HepG2 (cell line): ENCODE results near the gene ZDHHC14. TPM values are rescaled to one million over a fixed set of nuclear protein-coding genes. Genes with fewer than 3 reads are reported as not detected.
A peak's percentile ranks its signal among the peaks of the same experiment; 100 is the strongest.

ENCODE experiments used
- ATAC-seq: fragments of 200-7000 bp; cut with Tn5 transposase; 3 replicates; pipeline ENCODE4 v1.9.1; 2020; ENCODE audit warnings: mild to moderate bottlenecking, moderate library complexity
- BruUV-seq: library from RNA; stranded (reverse); fragments of 400-500 nt; replicated peaks from 2 replicates; lab custom pipeline; 2021; lab: Mats Ljungman, UMichigan
- CTCF ChIA-PET: fragments of 300-600 bp; formaldehyde crosslinking; extraction: SDS; loops from one replicate; lab custom pipeline; 2021; ENCODE audit warnings: low total read pairs, inconsistent platforms, low intra/inter-chr PET ratio; lab: Yijun Ruan, JAX
- POLR2A ChIA-PET: fragments of 350-600 bp; sonication (Branson Sonifier 250); formaldehyde crosslinking; loops from one replicate; lab custom pipeline; 2020; ENCODE audit warnings: antibody characterized with exemption, inconsistent platforms; lab: Yijun Ruan, JAX
- DNase-seq: peaks from one replicate; pipeline ENCODE4 v3.0.0-alpha.2; 2015; ENCODE audit warnings: low spot score
- FAIRE-seq: peaks from 3 replicates; lab custom pipeline; 2011; peaks lifted over from hg19 to GRCh38; lab: Jason Lieb, UNC
- H2AFZ ChIP-seq: one replicate; pipeline ENCODE4 v1.6.1; 2011; ENCODE audit warnings: low read length, inconsistent platforms
- H3K27ac ChIP-seq: fragments of 300-600 bp; 3 replicates; pipeline ENCODE4 v1.8.0; 2011; ENCODE audit warnings: mixed run types, mild to moderate bottlenecking, mixed read lengths, low read length, inconsistent platforms; ENCODE audit not compliant: insufficient read depth; ENCODE audit errors: extremely low read length
- H3K27me3 ChIP-seq, 2 experiments: fragments of 200-600 bp in 1 of 2; 2 replicates in 1 of 2; 3 replicates in 1 of 2; pipeline versions ENCODE4 v1.6.0 to v1.8.0; 2011; ENCODE audit warnings: low read length in 2 of 2, mild to moderate bottlenecking in 2 of 2, moderate library complexity in 2 of 2, inconsistent platforms in 1 of 2; ENCODE audit not compliant: insufficient read depth in 2 of 2, control insufficient read depth in 1 of 2
- H3K36me3 ChIP-seq, 2 experiments: fragments of 200-600 bp in 1 of 2; replicated peaks in 1 of 2; 2 replicates in 1 of 2; 3 replicates in 1 of 2; pipeline versions ENCODE4 v1.5.1 to v1.8.0; 2011; ENCODE audit warnings: low read length in 2 of 2, inconsistent platforms in 1 of 2; ENCODE audit not compliant: insufficient read depth in 2 of 2, control insufficient read depth in 1 of 2
- H3K4me1 ChIP-seq: 2 replicates; pipeline ENCODE4 v1.5.1; 2012; ENCODE audit warnings: low read length, inconsistent platforms; ENCODE audit not compliant: insufficient read depth
- H3K4me2 ChIP-seq: 2 replicates; pipeline ENCODE4 v1.6.0; 2011; ENCODE audit warnings: low read depth, low read length, inconsistent platforms
- H3K4me3 ChIP-seq, 3 experiments: fragments of 200-600 bp in 1 of 3; sonication (generic), shearing (Covaris generic) in 1 of 3; replicated peaks in 1 of 3; 2 replicates each; pipeline ENCODE4 v1.5.1; 2011 to 2016; ENCODE audit warnings: low read length in 3 of 3, inconsistent platforms in 2 of 3, low read depth in 2 of 3, mild to moderate bottlenecking in 2 of 3, control low read depth in 1 of 3, mixed read lengths in 1 of 3; ENCODE audit not compliant: insufficient read depth in 1 of 3
- H3K79me2 ChIP-seq: one replicate; pipeline ENCODE4 v1.6.1; 2011; ENCODE audit warnings: low read length, inconsistent platforms; ENCODE audit not compliant: insufficient read depth
- H3K9ac ChIP-seq: 2 replicates; pipeline ENCODE4 v1.6.0; 2011; ENCODE audit warnings: mild to moderate bottlenecking, low read depth, low read length, inconsistent platforms; ENCODE audit not compliant: insufficient read depth
- H3K9me3 ChIP-seq: 2 replicates; pipeline ENCODE4 v1.5.1; 2012; ENCODE audit warnings: mild to moderate bottlenecking, low read length
- H4K20me1 ChIP-seq: 2 replicates; pipeline ENCODE4 v1.6.0; 2011; ENCODE audit warnings: inconsistent platforms, mild to moderate bottlenecking, low read length, moderate library complexity; ENCODE audit not compliant: insufficient read depth
- STAG1 ChIP-seq: sonication (generic); formaldehyde crosslinking; IDR thresholded peaks from 2 replicates; pipeline ENCODE4 v1.4.0; 2020; ENCODE audit warnings: missing genetic modification reagents
- WGBS: methylation state at CpG from one replicate; pipeline ENCODE4 v1.1.6; 2017; ENCODE audit warnings: low lambda C conversion rate; 5-methylcytosine and 5-hydroxymethylcytosine counted together
- in situ Hi-C: cut with HindIII; loops from 2 replicates; pipeline ENCODE4 v1.10.0; 2017; ENCODE audit warnings: low pct_unique_long_range_greater_than_20kb; ENCODE audit not compliant: extremely low pct_ligation_motif_present
- intact Hi-C: fragments of 100-400 bp; cut with micrococcal nuclease; formaldehyde crosslinking; loops from one replicate; pipeline ENCODE4 v1.10.0; 2022; ENCODE audit not compliant: unreplicated experiment
- polyA plus RNA-seq, 8 experiments: library from polyadenylated mRNA; depleted of rRNA in 3 of 8; stranded (reverse) in 7 of 8; unstranded in 1 of 8; fragments of >200 nt; fragmentation: Illumina TruSeq in 4 of 8; extraction: Trizol in 4 of 8; gene quantifications; 2 replicates each; pipeline versions ENCODE4 v1.2.1 to v1.2.3, GENCODE V29; 2011 to 2016; ENCODE audit warnings: low read depth in 4 of 8, missing spikeins in 1 of 8, mixed read lengths in 1 of 8; ENCODE audit not compliant: insufficient read depth in 1 of 8
- total RNA-seq, 5 experiments: library from RNA; depleted of rRNA; stranded (reverse); fragments of >200 nt; fragmentation: Illumina TruSeq; extraction: Trizol; gene quantifications; 2 replicates each; pipeline ENCODE4 v1.2.3, GENCODE V29; 2016; ENCODE audit warnings: low read depth in 1 of 5
- TF ChIP-seq, protein P1 (sequence below): sonication (generic); formaldehyde crosslinking; IDR thresholded peaks from 2 replicates; pipeline ENCODE4 v1.5.0; 2020; ENCODE audit warnings: mild to moderate bottlenecking, missing genetic modification reagents
- TF ChIP-seq, protein P2 (sequence below): sonication (generic); formaldehyde crosslinking; IDR thresholded peaks from 2 replicates; pipeline ENCODE4 v1.5.0; 2020; ENCODE audit warnings: mild to moderate bottlenecking, missing genetic modification reagents, moderate library complexity

Gene ZDHHC14
- total and polyA plus RNA-seq, 2 of the 13 experiments (the other 11 are each of a cell fraction or from before 2014, with no cell fraction given), result 3.7 to 9.5 TPM

- no TSS peak for BruUV-seq
These were observed 308.1 kb downstream of the ZDHHC14 start for GRCh38 chr6:157688960-157689599.

More at GRCh38 chr6:157688960-157689599, 308.1 kb downstream of the ZDHHC14 start:
- ChIA-PET POLR2A (no interaction called here), CTCF (no interaction called here)
- in situ Hi-C loops, result no loop called here
- Histone ChIP-seq H4K20me1 (no peaks in the 10 kb centered on the region), H3K9ac (no peak overlapping the region), H3K4me2 (no peak overlapping the region), H3K4me3 (0 out of 6 replicates have a peak overlapping the region, but pooled peaks of 1 of the 3 experiments have one; percentile 6), H3K36me3 (no peaks in the 10 kb centered on the region), H3K27ac (no peak overlapping the region), H2AFZ (no peak overlapping the region), H3K79me2 (no peaks in the 10 kb centered on the region), H3K27me3 (peaks cover 5 to 48% of the 10 kb centered on the region in 2 experiments; a peak in 3 of 5 replicates), H3K4me1 (no peaks in the 10 kb centered on the region), H3K9me3 (no peaks in the 10 kb centered on the region)
- WGBS, result 22% methylated on average over 12 of the region's 17 CpGs
- TF ChIP-seq, protein P1, sequence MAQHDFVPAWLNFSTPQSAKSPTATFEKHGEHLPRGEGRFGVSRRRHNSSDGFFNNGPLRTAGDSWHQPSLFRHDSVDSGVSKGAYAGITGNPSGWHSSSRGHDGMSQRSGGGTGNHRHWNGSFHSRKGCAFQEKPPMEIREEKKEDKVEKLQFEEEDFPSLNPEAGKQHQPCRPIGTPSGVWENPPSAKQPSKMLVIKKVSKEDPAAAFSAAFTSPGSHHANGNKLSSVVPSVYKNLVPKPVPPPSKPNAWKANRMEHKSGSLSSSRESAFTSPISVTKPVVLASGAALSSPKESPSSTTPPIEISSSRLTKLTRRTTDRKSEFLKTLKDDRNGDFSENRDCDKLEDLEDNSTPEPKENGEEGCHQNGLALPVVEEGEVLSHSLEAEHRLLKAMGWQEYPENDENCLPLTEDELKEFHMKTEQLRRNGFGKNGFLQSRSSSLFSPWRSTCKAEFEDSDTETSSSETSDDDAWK (CRISPR knock-in tag), result no peak
- peak; percentile 46 for TF ChIP-seq STAG1 (CRISPR knock-in tag)
- TF ChIP-seq, protein P2, sequence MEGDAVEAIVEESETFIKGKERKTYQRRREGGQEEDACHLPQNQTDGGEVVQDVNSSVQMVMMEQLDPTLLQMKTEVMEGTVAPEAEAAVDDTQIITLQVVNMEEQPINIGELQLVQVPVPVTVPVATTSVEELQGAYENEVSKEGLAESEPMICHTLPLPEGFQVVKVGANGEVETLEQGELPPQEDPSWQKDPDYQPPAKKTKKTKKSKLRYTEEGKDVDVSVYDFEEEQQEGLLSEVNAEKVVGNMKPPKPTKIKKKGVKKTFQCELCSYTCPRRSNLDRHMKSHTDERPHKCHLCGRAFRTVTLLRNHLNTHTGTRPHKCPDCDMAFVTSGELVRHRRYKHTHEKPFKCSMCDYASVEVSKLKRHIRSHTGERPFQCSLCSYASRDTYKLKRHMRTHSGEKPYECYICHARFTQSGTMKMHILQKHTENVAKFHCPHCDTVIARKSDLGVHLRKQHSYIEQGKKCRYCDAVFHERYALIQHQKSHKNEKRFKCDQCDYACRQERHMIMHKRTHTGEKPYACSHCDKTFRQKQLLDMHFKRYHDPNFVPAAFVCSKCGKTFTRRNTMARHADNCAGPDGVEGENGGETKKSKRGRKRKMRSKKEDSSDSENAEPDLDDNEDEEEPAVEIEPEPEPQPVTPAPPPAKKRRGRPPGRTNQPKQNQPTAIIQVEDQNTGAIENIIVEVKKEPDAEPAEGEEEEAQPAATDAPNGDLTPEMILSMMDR, result peak; percentile 46
- intact Hi-C loops, result no loop called here
- FAIRE-seq, result no peak
- peak; percentile 53 for ATAC-seq
- no peak for DNase-seq
